Endothelial cell of umbilical vein (primary cell): ENCODE results near the gene ATP10B. TPM values are rescaled to one million over a fixed set of nuclear protein-coding genes. Genes with fewer than 3 reads are reported as not detected.

Experiments
- BruUV-seq: library from RNA; stranded (reverse); fragments of 400-500 nt; replicated peaks from 2 replicates; lab custom pipeline; 2021; lab: Mats Ljungman, UMichigan
- CTCF ChIA-PET: fragments of 300-600, 350-600 bp; sonication (Branson Sonifier 250); formaldehyde crosslinking; loops from one replicate; lab custom pipeline; 2021; ENCODE audit warnings: antibody characterized with exemption, inconsistent platforms; lab: Charles Lee
- POLR2A ChIA-PET: fragments of 300-600, 350-600 bp; sonication (Branson Sonifier 250); formaldehyde crosslinking; loops from one replicate; lab custom pipeline; 2021; ENCODE audit warnings: antibody characterized with exemption, inconsistent platforms; lab: Charles Lee
- DNase-seq: peaks from one replicate; pipeline ENCODE4 v3.0.0-alpha.2; 2011; ENCODE audit warnings: low read depth, low spot score
- FAIRE-seq: peaks from 2 replicates; lab custom pipeline; 2011; peaks lifted over from hg19 to GRCh38; lab: Jason Lieb, UNC
- H2AFZ ChIP-seq: 2 replicates; pipeline ENCODE4 v1.6.0; 2012; ENCODE audit warnings: low read depth, low read length, control low read depth, inconsistent platforms
- H3K27ac ChIP-seq: 2 replicates; pipeline ENCODE4 v1.5.1; 2011; ENCODE audit warnings: low read depth, mild to moderate bottlenecking, control low read depth, low read length, moderate library complexity; ENCODE audit not compliant: insufficient read depth
- H3K27me3 ChIP-seq, 2 experiments: 2 replicates each; pipeline versions ENCODE4 v1.6.0 to v1.6.1; 2011; ENCODE audit warnings: low read length in 2 of 2, mixed read lengths in 1 of 2; ENCODE audit not compliant: control insufficient read depth in 2 of 2, insufficient read depth in 2 of 2
- H3K36me3 ChIP-seq, 2 experiments: 2 replicates in 1 of 2; 3 replicates in 1 of 2; pipeline ENCODE4 v1.5.1; 2011; ENCODE audit warnings: low read length in 2 of 2, mild to moderate bottlenecking in 1 of 2, moderate library complexity in 1 of 2; ENCODE audit not compliant: control insufficient read depth in 2 of 2, insufficient read depth in 2 of 2; ENCODE audit errors: extremely low read depth in 1 of 2
- H3K4me1 ChIP-seq: 3 replicates; pipeline ENCODE4 v1.5.1; 2011; ENCODE audit warnings: mild to moderate bottlenecking, low read length; ENCODE audit not compliant: control insufficient read depth, insufficient read depth; ENCODE audit errors: extremely low read depth
- H3K4me2 ChIP-seq: 2 replicates; pipeline ENCODE4 v1.6.1; 2011; ENCODE audit warnings: low read length, control low read depth, mixed read lengths; ENCODE audit not compliant: insufficient read depth
- H3K4me3 ChIP-seq, 3 experiments: fragments of 200-600 bp in 1 of 3; sonication (generic), shearing (Covaris generic) in 1 of 3; replicated peaks in 1 of 3; 2 replicates each; pipeline ENCODE4 v1.5.1; 2011 to 2016; ENCODE audit warnings: control low read depth in 3 of 3, low read length in 3 of 3, mild to moderate bottlenecking in 2 of 3, inconsistent platforms in 1 of 3, low read depth in 1 of 3, moderate library complexity in 1 of 3; ENCODE audit not compliant: insufficient read depth in 1 of 3
- H3K79me2 ChIP-seq: 2 replicates; pipeline ENCODE4 v1.6.0; 2012; ENCODE audit warnings: low read length, inconsistent platforms; ENCODE audit not compliant: control insufficient read depth, insufficient read depth
- H3K9ac ChIP-seq: replicated peaks from 2 replicates; pipeline ENCODE3; 2011; ENCODE audit warnings: low read length, control low read depth; ENCODE audit not compliant: insufficient read depth; ENCODE audit errors: extremely low read depth
- H3K9me1 ChIP-seq: replicated peaks from 3 replicates; pipeline ENCODE4 v1.6.0; 2011; ENCODE audit warnings: mild to moderate bottlenecking, low read length; ENCODE audit not compliant: control insufficient read depth, insufficient read depth; ENCODE audit errors: extremely low read depth
- H3K9me3 ChIP-seq: replicated peaks from 2 replicates; pipeline ENCODE4 v1.5.1; 2012; ENCODE audit warnings: low read length, inconsistent platforms; ENCODE audit not compliant: control insufficient read depth, insufficient read depth
- H4K20me1 ChIP-seq: replicated peaks from 2 replicates; pipeline ENCODE3; 2011; ENCODE audit warnings: mild to moderate bottlenecking, low read length; ENCODE audit not compliant: control insufficient read depth, insufficient read depth; ENCODE audit errors: extremely low read depth
- EZH2 ChIP-seq: IDR thresholded peaks from 2 replicates; pipeline ENCODE4 v1.6.1; 2012; ENCODE audit warnings: borderline replicate concordance, low read depth, mild to moderate bottlenecking, moderate library complexity, low read length, inconsistent platforms; ENCODE audit not compliant: severe bottlenecking
- FOS ChIP-seq: IDR thresholded peaks from 2 replicates; pipeline ENCODE4 v1.6.1; 2011; ENCODE audit warnings: mild to moderate bottlenecking, low read length, moderate library complexity, borderline replicate concordance; ENCODE audit not compliant: insufficient read depth
- GATA2 ChIP-seq: IDR thresholded peaks from 2 replicates; pipeline ENCODE4 v1.7.0; 2011; ENCODE audit warnings: low read depth, mild to moderate bottlenecking, moderate library complexity, mixed read lengths, low read length; ENCODE audit not compliant: insufficient read length, insufficient read depth
- JUN ChIP-seq: IDR thresholded peaks from 2 replicates; pipeline ENCODE4 v1.6.1; 2011; ENCODE audit warnings: borderline replicate concordance, low read depth; ENCODE audit not compliant: insufficient read length, insufficient read depth
- MYC ChIP-seq: IDR thresholded peaks from one replicate; pipeline ENCODE4 v1.6.1; 2011; ENCODE audit warnings: mild to moderate bottlenecking, low read depth, low read length
- POLR2A ChIP-seq: IDR thresholded peaks from 2 replicates; pipeline ENCODE4 v1.6.1; 2012; ENCODE audit warnings: low read depth, mild to moderate bottlenecking, control low read depth, low read length
- POLR2AphosphoS5 ChIP-seq: IDR thresholded peaks from 2 replicates; pipeline ENCODE4 v1.6.1; 2012; ENCODE audit warnings: low read depth, mild to moderate bottlenecking, control low read depth, low read length, moderate library complexity; ENCODE audit not compliant: insufficient read depth
- dilution Hi-C: fragments of 300-500 bp; cut with MboI; formaldehyde crosslinking; loops from one replicate; pipeline ENCODE4 v1.15.0; 2019; ENCODE audit warnings: low sequenced_read_pairs; ENCODE audit not compliant: extremely low pct_ligation_motif_present
- intact Hi-C: fragments of 100-400 bp; cut with micrococcal nuclease; formaldehyde crosslinking; loops from one replicate; pipeline ENCODE4 v1.10.0; 2022
- polyA plus RNA-seq, 4 experiments: library from polyadenylated mRNA; depleted of rRNA in 3 of 4; stranded (reverse) in 3 of 4; unstranded in 1 of 4; fragments of >200 nt; gene quantifications; 2 replicates each; pipeline versions ENCODE4 v1.2.1 to v1.2.3, GENCODE V29; 2011 to 2012; ENCODE audit warnings: missing spikeins in 1 of 4
- total RNA-seq: library from RNA; stranded (reverse); gene quantifications from 2 replicates; pipeline ENCODE4 v1.2.3, GENCODE V29; 2021
- TF ChIP-seq, protein P1 (sequence below): IDR thresholded peaks from 2 replicates; pipeline ENCODE4 v1.6.1; 2011; ENCODE audit not compliant: insufficient read depth, insufficient read length
- TF ChIP-seq, protein P2 (sequence below), 2 donors: IDR thresholded peaks; 1 replicate in 1 of 2; 2 replicates in 1 of 2; pipeline ENCODE4 v1.5.1; 2011; ENCODE audit warnings: low read length in 2 of 2, mild to moderate bottlenecking in 2 of 2, moderate library complexity in 2 of 2, control low read depth in 1 of 2, inconsistent platforms in 1 of 2, low read depth in 1 of 2; ENCODE audit not compliant: insufficient read depth in 1 of 2; ENCODE audit errors: extremely low read depth in 1 of 2

The ATP10B gene
- total and polyA plus RNA-seq, 2 donors (not counting 3 experiments of a cell fraction or from before 2014, with no cell fraction given) = not detected

DNA sequence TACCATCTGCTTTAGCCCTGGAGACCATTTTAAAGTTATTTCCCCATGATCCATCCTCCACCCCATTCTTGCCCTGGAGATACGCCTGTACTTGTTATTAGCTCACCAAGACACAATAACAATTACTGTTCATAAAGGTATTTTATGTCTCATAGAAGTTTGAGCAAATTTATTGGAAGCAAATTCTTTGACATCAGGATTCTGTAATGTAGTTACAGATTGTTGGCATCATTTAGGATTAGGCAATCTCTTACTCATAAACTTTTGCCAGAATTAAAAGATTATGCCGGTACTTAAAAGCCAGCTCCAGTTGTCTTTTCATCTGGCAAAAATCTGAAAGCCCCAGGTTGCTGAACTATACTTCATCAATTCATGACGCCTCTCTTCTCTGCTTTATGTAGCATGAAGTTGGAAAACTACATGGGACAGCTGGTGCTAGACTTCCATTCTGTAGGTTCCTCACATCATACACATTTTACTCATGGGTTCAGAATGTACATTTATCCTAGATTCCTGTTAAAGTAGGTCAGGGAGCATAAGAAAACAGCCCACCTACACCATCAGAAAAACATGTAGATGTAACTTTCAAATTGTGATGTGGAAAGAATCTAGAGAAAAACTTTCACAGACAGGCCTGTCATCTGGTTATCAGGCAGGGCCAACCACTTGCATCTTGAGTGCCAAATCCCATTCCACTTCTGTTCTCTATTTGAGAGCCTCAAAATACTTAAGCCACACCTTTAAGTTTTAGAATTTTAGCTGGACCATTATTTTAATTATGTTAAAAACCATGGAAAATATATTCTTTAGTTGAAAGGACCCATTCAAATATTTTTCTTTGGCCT lies 14.0 kb downstream of the ATP10B start:
- no peak overlapping the region for H3K9ac ChIP-seq
- H3K9me3 ChIP-seq = no peaks in the 10 kb centered on the region
- no peaks in the 10 kb centered on the region for H4K20me1 ChIP-seq
- TF ChIP-seq POLR2AphosphoS5 (no peak), POLR2A (no peak), FOS (no peak), GATA2 (no peak), EZH2 (no peak), MYC (no peak), JUN (no peak)
- TF ChIP-seq, protein P1, sequence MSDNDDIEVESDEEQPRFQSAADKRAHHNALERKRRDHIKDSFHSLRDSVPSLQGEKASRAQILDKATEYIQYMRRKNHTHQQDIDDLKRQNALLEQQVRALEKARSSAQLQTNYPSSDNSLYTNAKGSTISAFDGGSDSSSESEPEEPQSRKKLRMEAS = no peak
- TF ChIP-seq, protein P2, sequence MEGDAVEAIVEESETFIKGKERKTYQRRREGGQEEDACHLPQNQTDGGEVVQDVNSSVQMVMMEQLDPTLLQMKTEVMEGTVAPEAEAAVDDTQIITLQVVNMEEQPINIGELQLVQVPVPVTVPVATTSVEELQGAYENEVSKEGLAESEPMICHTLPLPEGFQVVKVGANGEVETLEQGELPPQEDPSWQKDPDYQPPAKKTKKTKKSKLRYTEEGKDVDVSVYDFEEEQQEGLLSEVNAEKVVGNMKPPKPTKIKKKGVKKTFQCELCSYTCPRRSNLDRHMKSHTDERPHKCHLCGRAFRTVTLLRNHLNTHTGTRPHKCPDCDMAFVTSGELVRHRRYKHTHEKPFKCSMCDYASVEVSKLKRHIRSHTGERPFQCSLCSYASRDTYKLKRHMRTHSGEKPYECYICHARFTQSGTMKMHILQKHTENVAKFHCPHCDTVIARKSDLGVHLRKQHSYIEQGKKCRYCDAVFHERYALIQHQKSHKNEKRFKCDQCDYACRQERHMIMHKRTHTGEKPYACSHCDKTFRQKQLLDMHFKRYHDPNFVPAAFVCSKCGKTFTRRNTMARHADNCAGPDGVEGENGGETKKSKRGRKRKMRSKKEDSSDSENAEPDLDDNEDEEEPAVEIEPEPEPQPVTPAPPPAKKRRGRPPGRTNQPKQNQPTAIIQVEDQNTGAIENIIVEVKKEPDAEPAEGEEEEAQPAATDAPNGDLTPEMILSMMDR (IDR thresholded peaks at IDR 0.05; ENCODE audit: extremely low read depth in 1 of 2, insufficient read depth in 1 of 2, low read depth in 1 of 2, low read length in 2 of 2) = no peak
- no peak for FAIRE-seq
- intact Hi-C loops = no loop called here
- H3K9me1 ChIP-seq = no peaks in the 10 kb centered on the region
- no peaks in the 10 kb centered on the region for H3K36me3 ChIP-seq
- dilution Hi-C loops = no loop called here
- H3K4me1 ChIP-seq = no peaks in the 10 kb centered on the region
- POLR2A ChIA-PET = no interaction called here
- BruUV-seq = no TSS peak
- CTCF ChIA-PET = no interaction called here
- no peaks in the 10 kb centered on the region for H3K79me2 ChIP-seq
- H3K27me3 ChIP-seq = no peaks in the 10 kb centered on the region
- no peak overlapping the region for H3K4me2 ChIP-seq
- H3K4me3 ChIP-seq = no peak overlapping the region
- DNase-seq = no peak
- no peak overlapping the region for H3K27ac ChIP-seq
- H2AFZ ChIP-seq = no peak overlapping the region
